ENCODE results near the gene JAKMIP2.

The JAKMIP2 gene

GRCh38 chr5:147554261-147554817 lies 228.2 kb downstream of the JAKMIP2 start:
- peak; percentile 89 for ATAC-seq

GRCh38 chr5:147553817-147554216 lies 228.7 kb downstream of the JAKMIP2 start:
- ATAC-seq: peak; percentile 39

More at GRCh38 chr5:147554261-147554817, 228.2 kb downstream of the JAKMIP2 start:
- 0 out of 2 replicates have a peak, but pooled peaks have one; percentile 56 for TF ChIP-seq TOX (CRISPR knock-in tag; IDR thresholded peaks at IDR 0.05; ENCODE audit: borderline replicate concordance)
- 0 out of 2 replicates have a peak, but pooled peaks have one; percentile 74 for TF ChIP-seq ESRRG (CRISPR knock-in tag; IDR thresholded peaks at IDR 0.05)
- TF ChIP-seq PATZ1 (CRISPR knock-in tag; IDR thresholded peaks at IDR 0.05; ENCODE audit: borderline replicate concordance): peak; percentile 81; the same call in 1 of the 2 replicates
- peak; percentile 72; the same call in 1 of the 2 replicates for TF ChIP-seq ZC3H10 (CRISPR knock-in tag; IDR thresholded peaks at IDR 0.05)
- TF ChIP-seq ARNTL (CRISPR knock-in tag; IDR thresholded peaks at IDR 0.05; ENCODE audit: borderline replicate concordance, low read depth): no peak
- TF ChIP-seq PPARA (CRISPR knock-in tag; IDR thresholded peaks at IDR 0.05; ENCODE audit: borderline replicate concordance): no peak
- no peak for TF ChIP-seq BACH2 (CRISPR knock-in tag; IDR thresholded peaks at IDR 0.05; ENCODE audit: borderline replicate concordance)
- peak; percentile 58; the same call in 1 of the 2 replicates for TF ChIP-seq ZFP3 (CRISPR knock-in tag; IDR thresholded peaks at IDR 0.05)
- TF ChIP-seq OSR1 (CRISPR knock-in tag; IDR thresholded peaks at IDR 0.05): no peak
- peak; percentile 43; the same call in 1 of the 2 replicates for TF ChIP-seq CSRNP3 (CRISPR knock-in tag; IDR thresholded peaks at IDR 0.05)
- TF ChIP-seq SNAI2 (CRISPR knock-in tag; IDR thresholded peaks at IDR 0.05): no peak
- peak; percentile 65; the same call in 1 of the 2 replicates for TF ChIP-seq ZFP30 (CRISPR knock-in tag; IDR thresholded peaks at IDR 0.05)
- TF ChIP-seq POU6F1 (CRISPR knock-in tag; IDR thresholded peaks at IDR 0.05; ENCODE audit: borderline replicate concordance, low read depth): peak; percentile 87; the same call in 1 of the 2 replicates
- peak; percentile 99 for TF ChIP-seq ISL1 (CRISPR knock-in tag; IDR thresholded peaks at IDR 0.05)
- no peak for TF ChIP-seq ZNF70 (CRISPR knock-in tag; IDR thresholded peaks at IDR 0.05)
- no peak for TF ChIP-seq ZNF565 (CRISPR knock-in tag; conservative IDR thresholded peaks at IDR 0.05; ENCODE audit: low read depth)
- no peak for TF ChIP-seq GLIS3 (CRISPR knock-in tag; IDR thresholded peaks at IDR 0.05)
- no peak for TF ChIP-seq RARB (CRISPR knock-in tag; IDR thresholded peaks at IDR 0.05)
- TF ChIP-seq CREB5 (CRISPR knock-in tag; IDR thresholded peaks at IDR 0.05; ENCODE audit: low read depth): peak; percentile 92
- 0 out of 2 replicates have a peak, but pooled peaks have one; percentile 26 for TF ChIP-seq TSHZ2 (CRISPR knock-in tag; IDR thresholded peaks at IDR 0.05)
- peak; percentile 50; the same call in 1 of the 2 replicates for TF ChIP-seq ZNF8 (CRISPR knock-in tag; IDR thresholded peaks at IDR 0.05)
- peak; percentile 87 for TF ChIP-seq TCF4 (CRISPR knock-in tag; IDR thresholded peaks at IDR 0.05; ENCODE audit: borderline replicate concordance)
- TF ChIP-seq CSDC2 (CRISPR knock-in tag; IDR thresholded peaks at IDR 0.05): 0 out of 2 replicates have a peak, but pooled peaks have one; percentile 71

Measured in SK-N-SH treated with all-trans-retinoic acid at 6 μM for 48 hours (cell line).